Measurements from ENCODE around the gene CUL2. TPM values are rescaled to one million over a fixed set of nuclear protein-coding genes. Genes with fewer than 3 reads are reported as not detected.

The CUL2 gene
- total and polyA plus RNA-seq, 8 donors: 2.3 to 31.9 (median 9.2) TPM

DNA sequence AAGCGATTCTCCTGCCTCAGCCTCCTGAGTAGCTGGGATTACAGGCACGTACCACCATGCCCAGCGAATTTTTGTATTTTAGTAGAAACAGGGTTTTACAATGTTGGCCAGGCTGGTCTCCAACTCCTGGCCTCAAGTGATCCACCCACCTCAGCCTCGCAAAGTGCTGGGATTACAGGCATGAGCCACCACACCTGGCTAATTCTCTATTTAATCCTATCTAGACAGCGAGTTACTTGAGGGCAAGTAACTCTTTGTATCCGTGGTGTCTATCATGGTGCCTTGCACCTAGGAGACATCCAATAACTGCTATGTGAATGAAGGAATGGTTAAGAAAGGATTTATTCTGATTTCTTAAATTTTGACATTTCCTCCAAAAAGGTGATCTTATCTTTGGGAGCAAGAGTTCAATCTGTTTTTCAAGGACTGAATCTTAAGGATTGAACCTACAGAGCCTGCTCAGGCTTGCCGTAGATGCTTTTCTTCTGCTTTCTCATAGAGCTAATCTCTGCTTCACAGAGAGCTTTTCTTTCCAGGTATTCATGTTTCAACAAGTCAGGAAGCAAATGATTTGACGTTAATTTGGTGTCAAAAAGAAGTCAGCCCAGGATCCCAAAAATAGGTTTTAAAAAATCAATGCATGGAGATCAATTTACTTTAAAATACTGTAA is 101.6 kb downstream of the CUL2 start:
- no peaks in the 10 kb centered on the region for H3K36me3 ChIP-seq
- intact Hi-C loops (cut with DNase I; ENCODE audit: low total_unique reads): no loop called here
- H3K27ac ChIP-seq: no peak overlapping the region
- no peak for DNase-seq
- no peaks in the 10 kb centered on the region for H3K4me1 ChIP-seq
- H3K9me3 ChIP-seq: peaks cover 0 to 20% (median 17%) of the 10 kb centered on the region in 4 donors
- H3K27me3 ChIP-seq: no peaks in the 10 kb centered on the region
- TF ChIP-seq POLR2AphosphoS5 (IDR thresholded peaks at IDR 0.05): no peak
- TF ChIP-seq, protein P1, sequence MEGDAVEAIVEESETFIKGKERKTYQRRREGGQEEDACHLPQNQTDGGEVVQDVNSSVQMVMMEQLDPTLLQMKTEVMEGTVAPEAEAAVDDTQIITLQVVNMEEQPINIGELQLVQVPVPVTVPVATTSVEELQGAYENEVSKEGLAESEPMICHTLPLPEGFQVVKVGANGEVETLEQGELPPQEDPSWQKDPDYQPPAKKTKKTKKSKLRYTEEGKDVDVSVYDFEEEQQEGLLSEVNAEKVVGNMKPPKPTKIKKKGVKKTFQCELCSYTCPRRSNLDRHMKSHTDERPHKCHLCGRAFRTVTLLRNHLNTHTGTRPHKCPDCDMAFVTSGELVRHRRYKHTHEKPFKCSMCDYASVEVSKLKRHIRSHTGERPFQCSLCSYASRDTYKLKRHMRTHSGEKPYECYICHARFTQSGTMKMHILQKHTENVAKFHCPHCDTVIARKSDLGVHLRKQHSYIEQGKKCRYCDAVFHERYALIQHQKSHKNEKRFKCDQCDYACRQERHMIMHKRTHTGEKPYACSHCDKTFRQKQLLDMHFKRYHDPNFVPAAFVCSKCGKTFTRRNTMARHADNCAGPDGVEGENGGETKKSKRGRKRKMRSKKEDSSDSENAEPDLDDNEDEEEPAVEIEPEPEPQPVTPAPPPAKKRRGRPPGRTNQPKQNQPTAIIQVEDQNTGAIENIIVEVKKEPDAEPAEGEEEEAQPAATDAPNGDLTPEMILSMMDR (IDR thresholded peaks at IDR 0.05): no peak
- no peak for TF ChIP-seq EP300 (IDR thresholded peaks at IDR 0.05)
- no peak for TF ChIP-seq POLR2A (IDR thresholded peaks at IDR 0.05)
- WGBS, 5 donors: 86 to 92% (median 90%) methylated on average over 8 of the region's 8 CpGs
- H3K4me3 ChIP-seq: no peak overlapping the region

DNA sequence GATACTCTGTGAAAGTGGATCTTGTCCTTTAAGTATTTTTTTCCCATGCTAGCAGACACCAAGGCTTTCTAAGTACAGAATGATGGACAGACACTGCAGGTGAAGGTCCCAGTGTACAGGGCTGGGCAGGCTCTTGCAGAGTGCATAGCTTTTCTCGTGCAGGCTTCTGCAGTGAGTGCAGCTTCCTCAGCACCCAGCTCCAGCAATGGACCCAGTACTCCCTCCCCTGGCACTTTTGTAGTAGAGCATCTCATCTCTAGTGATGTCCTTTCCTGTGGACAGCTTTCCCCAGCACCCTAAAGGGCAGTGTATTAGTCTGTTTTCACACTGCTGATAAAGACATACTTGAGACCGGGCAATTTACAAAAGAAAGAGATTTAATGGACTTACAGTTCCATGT is 104.3 kb downstream of the CUL2 start:
- Histone ChIP-seq H3K9me3 (peaks cover 0 to 20% (median 17%) of the 10 kb centered on the region in 4 donors), H3K27ac (no peak overlapping the region), H3K36me3 (no peaks in the 10 kb centered on the region), H3K4me1 (no peaks in the 10 kb centered on the region), H3K27me3 (no peaks in the 10 kb centered on the region), H3K4me3 (no peak overlapping the region)
- TF ChIP-seq, protein P1 (IDR thresholded peaks at IDR 0.05): no peak
- no peak for TF ChIP-seq EP300 (IDR thresholded peaks at IDR 0.05)
- no peak for TF ChIP-seq POLR2AphosphoS5 (IDR thresholded peaks at IDR 0.05)
- no peak for TF ChIP-seq POLR2A (IDR thresholded peaks at IDR 0.05)
- 42 to 64% (median 51%) methylated on average over 2 of the region's 2 CpGs for WGBS, 5 donors
- DNase-seq: peak in 1 of 2 donors; percentile 31
- intact Hi-C loops (cut with DNase I; ENCODE audit: low total_unique reads): no loop called here

DNA sequence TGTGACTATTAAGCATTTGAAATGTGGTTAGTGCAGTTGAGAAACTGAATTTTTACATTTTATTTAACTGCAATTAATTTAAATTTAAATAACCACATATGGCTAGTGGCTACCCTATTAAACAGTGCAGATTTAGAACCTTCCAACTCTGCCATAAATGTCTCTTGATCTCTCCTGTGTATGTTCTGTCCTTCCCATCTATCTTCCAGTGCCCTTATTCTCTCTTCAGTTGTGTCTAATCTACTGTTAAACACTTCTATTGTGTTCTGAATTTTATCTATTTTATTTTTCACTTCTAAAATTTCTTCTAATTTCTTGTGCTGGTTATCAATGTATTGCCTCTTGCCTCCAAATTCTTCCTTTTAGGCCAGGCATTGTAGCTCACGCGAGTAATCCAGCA is 105.0 kb downstream of the CUL2 start:
- Histone ChIP-seq H3K27ac (no peak overlapping the region), H3K4me3 (no peak overlapping the region), H3K9me3 (peaks cover 0 to 20% (median 17%) of the 10 kb centered on the region in 4 donors), H3K27me3 (no peaks in the 10 kb centered on the region), H3K36me3 (no peaks in the 10 kb centered on the region), H3K4me1 (no peaks in the 10 kb centered on the region)
- no peak for DNase-seq
- TF ChIP-seq EP300 (IDR thresholded peaks at IDR 0.05) (no peak), POLR2A (IDR thresholded peaks at IDR 0.05) (no peak), POLR2AphosphoS5 (IDR thresholded peaks at IDR 0.05) (no peak)
- TF ChIP-seq, protein P1 (IDR thresholded peaks at IDR 0.05): no peak
- intact Hi-C loops (cut with DNase I; ENCODE audit: low total_unique reads): no loop called here
- 95 to 100% (median 97%) methylated on average over 2 of the region's 2 CpGs for WGBS, 5 donors

DNA sequence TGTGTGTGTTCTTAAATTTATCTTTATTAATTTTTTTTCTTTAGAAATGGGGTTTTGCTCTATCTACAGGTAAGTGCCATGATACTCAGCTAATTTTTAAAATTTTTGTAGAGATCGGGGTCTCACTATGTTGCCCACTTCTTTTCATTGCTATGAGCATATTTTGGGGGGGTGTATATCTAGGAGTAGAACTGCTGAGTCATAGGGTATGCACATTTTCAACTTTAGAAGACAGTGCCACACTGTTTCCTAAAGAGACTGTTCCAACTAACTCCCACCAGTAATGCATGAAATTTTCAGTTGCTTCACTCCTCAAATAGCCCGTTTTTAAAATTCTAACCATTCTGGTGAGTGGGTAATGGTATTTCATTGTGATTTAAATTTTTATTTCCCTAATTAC is 108.3 kb downstream of the CUL2 start:
- WGBS, 5 donors: 80 to 95% (median 92%) methylated on average over 2 of the region's 2 CpGs
- TF ChIP-seq POLR2AphosphoS5 (IDR thresholded peaks at IDR 0.05) (no peak), POLR2A (IDR thresholded peaks at IDR 0.05) (no peak), EP300 (IDR thresholded peaks at IDR 0.05) (no peak)
- TF ChIP-seq, protein P1 (IDR thresholded peaks at IDR 0.05): no peak
- intact Hi-C loops (cut with DNase I; ENCODE audit: low total_unique reads): no loop called here

More for the DNA sequence above, 108.3 kb downstream of the CUL2 start:
- Histone ChIP-seq H3K4me1 (no peaks in the 10 kb centered on the region), H3K4me3 (no peak overlapping the region), H3K27me3 (no peaks in the 10 kb centered on the region), H3K36me3 (no peaks in the 10 kb centered on the region), H3K27ac (no peak overlapping the region), H3K9me3 (peaks cover 0 to 20% (median 17%) of the 10 kb centered on the region in 4 donors)
- no peak for DNase-seq
